A549 (cell line): ENCODE results near the gene NFATC4.
"Not testable (repeated sequence)": the region's sequence is repeated elsewhere in the genome, so short reads cannot be mapped to it uniquely, and the experiment has no call there.

ENCODE experiments used
- CHD2 ChIP-seq: fragments of 150-350 bp; IDR thresholded peaks from 2 replicates; pipeline ENCODE4 v1.6.1; 2014; ENCODE audit warnings: low read length; ENCODE audit not compliant: partially characterized antibody
- CTCF ChIP-seq: fragments of >200 bp; sonication (Bioruptor Twin); formaldehyde crosslinking; IDR thresholded peaks from 3 replicates; pipeline ENCODE4 v1.5.1; 2016
- EP300 ChIP-seq, 2 experiments: fragments of >200 bp; sonication (Bioruptor Twin); formaldehyde crosslinking; IDR thresholded peaks; 2 replicates in 1 of 2; 3 replicates in 1 of 2; pipeline ENCODE4 v1.6.1; 2016 to 2017
- GATA3 ChIP-seq: IDR thresholded peaks from 2 replicates; pipeline ENCODE4 v1.6.1; 2012; ENCODE audit warnings: borderline replicate concordance
- JUN ChIP-seq, 2 experiments: fragments of >200 bp; sonication (Bioruptor Twin); formaldehyde crosslinking; IDR thresholded peaks; 2 replicates in 1 of 2; 3 replicates in 1 of 2; pipeline ENCODE4 v1.6.1; 2016 to 2017
- MYC ChIP-seq: IDR thresholded peaks from 2 replicates; pipeline ENCODE4 v1.6.1; 2012; ENCODE audit warnings: mild to moderate bottlenecking, inconsistent platforms, low read length, improper control_type of control experiment, borderline replicate concordance
- NPAS2 ChIP-seq: fragments of 250-450 bp; sonication (Bioruptor Pico); IDR thresholded peaks from 2 replicates; pipeline ENCODE4 v1.8.0; 2022; ENCODE audit warnings: mild to moderate bottlenecking, moderate library complexity, borderline replicate concordance
- POLR2A ChIP-seq: IDR thresholded peaks from 2 replicates; pipeline ENCODE4 v1.6.1; 2012; ENCODE audit warnings: mild to moderate bottlenecking, low read length
- REST ChIP-seq: fragments of 200-600 bp; sonication (generic); IDR thresholded peaks from 2 replicates; pipeline ENCODE4 v1.6.1; 2016; ENCODE audit warnings: antibody characterized with exemption, mild to moderate bottlenecking, moderate library complexity
- ZNF302 ChIP-seq: fragments of 250-450 bp; sonication (Bioruptor Pico); IDR thresholded peaks from 2 replicates; pipeline ENCODE4 v1.9.0; 2021; ENCODE audit warnings: inconsistent platforms, mild to moderate bottlenecking, moderate library complexity

GRCh38 chr14:24371605-24372004, 3.6 kb downstream of the NFATC4 start:
- not testable (repeated sequence) for TF ChIP-seq CTCF; JUN (IDR thresholded peaks at IDR 0.05); EP300 (IDR thresholded peaks at IDR 0.05); ZNF302; NPAS2 (CRISPR knock-in tag); MYC; CHD2; POLR2A; REST; GATA3
